H1 (cell line): Measurements from ENCODE around the gene DPF3. TPM values are rescaled to one million over a fixed set of nuclear protein-coding genes. Genes with fewer than 3 reads are reported as not detected.

Source experiments
- CHD1 ChIP-seq: IDR thresholded peaks from 2 replicates; pipeline ENCODE4 v1.6.1; 2012; ENCODE audit warnings: low read depth, low read length, improper control_type of control experiment
- EGR1 ChIP-seq: IDR thresholded peaks from 2 replicates; pipeline ENCODE4 v1.6.1; 2011; ENCODE audit warnings: low read depth, low read length, borderline replicate concordance
- HDAC2 ChIP-seq, 2 experiments: fragments of 300-600 bp in 1 of 2; sonication (generic) in 1 of 2; IDR thresholded peaks; 2 replicates each; pipeline ENCODE4 v1.6.1; 2011 to 2012; ENCODE audit warnings: low read depth in 2 of 2, low read length in 2 of 2, mild to moderate bottlenecking in 2 of 2, moderate library complexity in 2 of 2, borderline replicate concordance in 1 of 2, inconsistent platforms in 1 of 2
- JUND ChIP-seq: IDR thresholded peaks from 2 replicates; pipeline ENCODE4 v1.6.1; 2011; ENCODE audit warnings: mild to moderate bottlenecking, improper control_type of control experiment, low read length
- NRF1 ChIP-seq: IDR thresholded peaks from 2 replicates; pipeline ENCODE4 v1.6.1; 2011; ENCODE audit warnings: mild to moderate bottlenecking, low read depth, low read length, improper control_type of control experiment
- POLR2AphosphoS5 ChIP-seq: IDR thresholded peaks from 2 replicates; pipeline ENCODE4 v1.6.1; 2011; ENCODE audit warnings: low read depth, low read length
- SAP30 ChIP-seq: fragments of 300-600 bp; sonication (generic); IDR thresholded peaks from 2 replicates; pipeline ENCODE4 v1.7.1; 2012; ENCODE audit warnings: low read length, moderate library complexity, mild to moderate bottlenecking, inconsistent platforms; ENCODE audit not compliant: insufficient read depth, insufficient replicate concordance
- SIX5 ChIP-seq: IDR thresholded peaks from 2 replicates; pipeline ENCODE4 v1.6.1; 2011; ENCODE audit warnings: mild to moderate bottlenecking, low read depth, low read length
- TCF12 ChIP-seq: IDR thresholded peaks from 2 replicates; pipeline ENCODE4 v1.6.1; 2011; ENCODE audit warnings: low read depth, mild to moderate bottlenecking, low read length
- polyA plus RNA-seq, 7 experiments: library from polyadenylated mRNA; depleted of rRNA in 3 of 7; stranded (reverse) in 5 of 7; unstranded in 2 of 7; fragments of >200 nt in 5 of 7; fragments of 200-250 nt in 2 of 7; gene quantifications; 1 replicate in 5 of 7; 2 replicates in 1 of 7; 4 replicates in 1 of 7; pipeline versions ENCODE4 v1.2.1 to v1.2.3, GENCODE V29; 2011 to 2013; ENCODE audit warnings: missing spikeins in 2 of 7, mixed read lengths in 2 of 7
- total RNA-seq: library from RNA; stranded (reverse); fragmentation: NEBNext Ultra II Directional; extraction: Animal tissue kit (Norgen Biotek cat#: 25700); gene quantifications from 2 replicates; pipeline ENCODE4 v1.2.1, GENCODE V29; 2021
- TF ChIP-seq, protein P1 (sequence below): fragments of 300-600 bp; sonication (generic); IDR thresholded peaks from 2 replicates; pipeline ENCODE4 v1.7.1; 2012; ENCODE audit warnings: low read length, moderate library complexity, mild to moderate bottlenecking, inconsistent platforms; ENCODE audit not compliant: insufficient replicate concordance
- TF ChIP-seq, protein P2 (sequence below): IDR thresholded peaks from 2 replicates; pipeline ENCODE4 v1.6.1; 2011; ENCODE audit warnings: low read length, improper control_type of control experiment

Gene DPF3
- total and polyA plus RNA-seq, 2 of the 8 experiments (the other 6 are each of a cell fraction or from before 2014, with no cell fraction given) = 0.19 TPM; not detected in 1

GRCh38 chr14:72881543-72881942 is 12.4 kb downstream of the DPF3 start (continued):
- TF ChIP-seq, protein P1, sequence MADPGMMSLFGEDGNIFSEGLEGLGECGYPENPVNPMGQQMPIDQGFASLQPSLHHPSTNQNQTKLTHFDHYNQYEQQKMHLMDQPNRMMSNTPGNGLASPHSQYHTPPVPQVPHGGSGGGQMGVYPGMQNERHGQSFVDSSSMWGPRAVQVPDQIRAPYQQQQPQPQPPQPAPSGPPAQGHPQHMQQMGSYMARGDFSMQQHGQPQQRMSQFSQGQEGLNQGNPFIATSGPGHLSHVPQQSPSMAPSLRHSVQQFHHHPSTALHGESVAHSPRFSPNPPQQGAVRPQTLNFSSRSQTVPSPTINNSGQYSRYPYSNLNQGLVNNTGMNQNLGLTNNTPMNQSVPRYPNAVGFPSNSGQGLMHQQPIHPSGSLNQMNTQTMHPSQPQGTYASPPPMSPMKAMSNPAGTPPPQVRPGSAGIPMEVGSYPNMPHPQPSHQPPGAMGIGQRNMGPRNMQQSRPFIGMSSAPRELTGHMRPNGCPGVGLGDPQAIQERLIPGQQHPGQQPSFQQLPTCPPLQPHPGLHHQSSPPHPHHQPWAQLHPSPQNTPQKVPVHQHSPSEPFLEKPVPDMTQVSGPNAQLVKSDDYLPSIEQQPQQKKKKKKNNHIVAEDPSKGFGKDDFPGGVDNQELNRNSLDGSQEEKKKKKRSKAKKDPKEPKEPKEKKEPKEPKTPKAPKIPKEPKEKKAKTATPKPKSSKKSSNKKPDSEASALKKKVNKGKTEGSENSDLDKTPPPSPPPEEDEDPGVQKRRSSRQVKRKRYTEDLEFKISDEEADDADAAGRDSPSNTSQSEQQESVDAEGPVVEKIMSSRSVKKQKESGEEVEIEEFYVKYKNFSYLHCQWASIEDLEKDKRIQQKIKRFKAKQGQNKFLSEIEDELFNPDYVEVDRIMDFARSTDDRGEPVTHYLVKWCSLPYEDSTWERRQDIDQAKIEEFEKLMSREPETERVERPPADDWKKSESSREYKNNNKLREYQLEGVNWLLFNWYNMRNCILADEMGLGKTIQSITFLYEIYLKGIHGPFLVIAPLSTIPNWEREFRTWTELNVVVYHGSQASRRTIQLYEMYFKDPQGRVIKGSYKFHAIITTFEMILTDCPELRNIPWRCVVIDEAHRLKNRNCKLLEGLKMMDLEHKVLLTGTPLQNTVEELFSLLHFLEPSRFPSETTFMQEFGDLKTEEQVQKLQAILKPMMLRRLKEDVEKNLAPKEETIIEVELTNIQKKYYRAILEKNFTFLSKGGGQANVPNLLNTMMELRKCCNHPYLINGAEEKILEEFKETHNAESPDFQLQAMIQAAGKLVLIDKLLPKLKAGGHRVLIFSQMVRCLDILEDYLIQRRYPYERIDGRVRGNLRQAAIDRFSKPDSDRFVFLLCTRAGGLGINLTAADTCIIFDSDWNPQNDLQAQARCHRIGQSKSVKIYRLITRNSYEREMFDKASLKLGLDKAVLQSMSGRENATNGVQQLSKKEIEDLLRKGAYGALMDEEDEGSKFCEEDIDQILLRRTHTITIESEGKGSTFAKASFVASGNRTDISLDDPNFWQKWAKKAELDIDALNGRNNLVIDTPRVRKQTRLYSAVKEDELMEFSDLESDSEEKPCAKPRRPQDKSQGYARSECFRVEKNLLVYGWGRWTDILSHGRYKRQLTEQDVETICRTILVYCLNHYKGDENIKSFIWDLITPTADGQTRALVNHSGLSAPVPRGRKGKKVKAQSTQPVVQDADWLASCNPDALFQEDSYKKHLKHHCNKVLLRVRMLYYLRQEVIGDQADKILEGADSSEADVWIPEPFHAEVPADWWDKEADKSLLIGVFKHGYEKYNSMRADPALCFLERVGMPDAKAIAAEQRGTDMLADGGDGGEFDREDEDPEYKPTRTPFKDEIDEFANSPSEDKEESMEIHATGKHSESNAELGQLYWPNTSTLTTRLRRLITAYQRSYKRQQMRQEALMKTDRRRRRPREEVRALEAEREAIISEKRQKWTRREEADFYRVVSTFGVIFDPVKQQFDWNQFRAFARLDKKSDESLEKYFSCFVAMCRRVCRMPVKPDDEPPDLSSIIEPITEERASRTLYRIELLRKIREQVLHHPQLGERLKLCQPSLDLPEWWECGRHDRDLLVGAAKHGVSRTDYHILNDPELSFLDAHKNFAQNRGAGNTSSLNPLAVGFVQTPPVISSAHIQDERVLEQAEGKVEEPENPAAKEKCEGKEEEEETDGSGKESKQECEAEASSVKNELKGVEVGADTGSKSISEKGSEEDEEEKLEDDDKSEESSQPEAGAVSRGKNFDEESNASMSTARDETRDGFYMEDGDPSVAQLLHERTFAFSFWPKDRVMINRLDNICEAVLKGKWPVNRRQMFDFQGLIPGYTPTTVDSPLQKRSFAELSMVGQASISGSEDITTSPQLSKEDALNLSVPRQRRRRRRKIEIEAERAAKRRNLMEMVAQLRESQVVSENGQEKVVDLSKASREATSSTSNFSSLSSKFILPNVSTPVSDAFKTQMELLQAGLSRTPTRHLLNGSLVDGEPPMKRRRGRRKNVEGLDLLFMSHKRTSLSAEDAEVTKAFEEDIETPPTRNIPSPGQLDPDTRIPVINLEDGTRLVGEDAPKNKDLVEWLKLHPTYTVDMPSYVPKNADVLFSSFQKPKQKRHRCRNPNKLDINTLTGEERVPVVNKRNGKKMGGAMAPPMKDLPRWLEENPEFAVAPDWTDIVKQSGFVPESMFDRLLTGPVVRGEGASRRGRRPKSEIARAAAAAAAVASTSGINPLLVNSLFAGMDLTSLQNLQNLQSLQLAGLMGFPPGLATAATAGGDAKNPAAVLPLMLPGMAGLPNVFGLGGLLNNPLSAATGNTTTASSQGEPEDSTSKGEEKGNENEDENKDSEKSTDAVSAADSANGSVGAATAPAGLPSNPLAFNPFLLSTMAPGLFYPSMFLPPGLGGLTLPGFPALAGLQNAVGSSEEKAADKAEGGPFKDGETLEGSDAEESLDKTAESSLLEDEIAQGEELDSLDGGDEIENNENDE = no peak
- TF ChIP-seq SIX5 (no peak), NRF1 (no peak), EGR1 (no peak), SAP30 (no peak), JUND (no peak), HDAC2 (IDR thresholded peaks at IDR 0.05; ENCODE audit: borderline replicate concordance in 1 of 2, low read depth in 2 of 2, low read length in 2 of 2) (no peak), CHD1 (no peak), TCF12 (no peak), POLR2AphosphoS5 (no peak)
- TF ChIP-seq, protein P2, sequence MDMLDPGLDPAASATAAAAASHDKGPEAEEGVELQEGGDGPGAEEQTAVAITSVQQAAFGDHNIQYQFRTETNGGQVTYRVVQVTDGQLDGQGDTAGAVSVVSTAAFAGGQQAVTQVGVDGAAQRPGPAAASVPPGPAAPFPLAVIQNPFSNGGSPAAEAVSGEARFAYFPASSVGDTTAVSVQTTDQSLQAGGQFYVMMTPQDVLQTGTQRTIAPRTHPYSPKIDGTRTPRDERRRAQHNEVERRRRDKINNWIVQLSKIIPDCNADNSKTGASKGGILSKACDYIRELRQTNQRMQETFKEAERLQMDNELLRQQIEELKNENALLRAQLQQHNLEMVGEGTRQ = no peak
